Astrocyte of the cerebellum (primary cell): ENCODE results near the gene FLT1.

Experiments
- DNase-seq: peaks from one replicate; pipeline ENCODE4 v3.0.0-alpha.2; 2011; ENCODE audit warnings: low read depth
- H3K4me3 ChIP-seq: 2 replicates; pipeline ENCODE4 v1.5.1; 2011; ENCODE audit warnings: mild to moderate bottlenecking, low read depth, low read length, moderate library complexity
- CTCF ChIP-seq: IDR thresholded peaks from 2 replicates; pipeline ENCODE4 v1.5.1; 2012; ENCODE audit warnings: low read length, low read depth, moderate library complexity, mild to moderate bottlenecking; ENCODE audit errors: missing control alignments
- in situ Hi-C: cut with HindIII; loops from 2 replicates; pipeline ENCODE4 v1.10.0; 2017; ENCODE audit warnings: low sequenced_read_pairs

The FLT1 gene

DNA sequence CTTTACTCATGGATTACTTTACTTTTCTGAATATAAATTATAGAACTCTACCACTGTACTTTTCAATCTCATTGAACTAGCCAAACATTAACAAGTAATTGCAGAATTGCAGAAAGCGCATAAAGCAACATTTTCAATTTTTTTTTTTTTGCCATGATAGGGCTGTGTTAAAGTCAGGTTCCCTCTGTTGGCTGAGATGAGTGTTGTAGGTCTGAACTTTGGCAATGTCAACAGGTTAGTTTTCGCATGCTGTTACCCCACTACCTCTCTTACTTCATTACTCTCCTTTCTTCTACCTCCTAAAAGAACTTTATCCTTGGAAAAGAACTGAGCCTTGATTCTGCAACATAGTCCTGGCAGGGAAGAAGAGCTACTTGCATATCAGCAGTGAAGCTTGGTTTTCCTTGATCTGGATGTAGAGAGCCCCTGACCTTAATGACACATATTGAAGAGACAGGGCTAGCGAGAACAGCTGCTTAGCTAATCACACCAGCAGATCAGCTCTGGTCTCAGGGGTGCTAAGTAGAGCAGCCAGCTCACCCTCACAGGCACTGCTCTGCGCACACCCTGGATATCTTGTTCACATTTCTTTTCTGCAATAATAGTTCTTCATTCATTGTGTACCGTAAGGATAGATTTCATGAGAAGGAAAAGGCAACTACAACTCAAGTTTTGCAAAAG, 119.5 kb downstream of the FLT1 start:
- DNase-seq = no peak
- H3K4me3 ChIP-seq = no peak overlapping the region
- in situ Hi-C loops = no loop called here
- no peak for TF ChIP-seq CTCF

- in situ Hi-C loops = no loop called here
These were observed 121.1 kb downstream of the FLT1 start for GRCh38 chr13:28373810-28374209.

GRCh38 chr13:28370448-28370847, 124.5 kb downstream of the FLT1 start:
- in situ Hi-C loops = no loop called here
- TF ChIP-seq CTCF = no peak
- no peak overlapping the region for H3K4me3 ChIP-seq
- DNase-seq = no peak

More at GRCh38 chr13:28373810-28374209, 121.1 kb downstream of the FLT1 start:
- no peak overlapping the region for H3K4me3 ChIP-seq
- TF ChIP-seq CTCF = no peak
- DNase-seq = no peak

GRCh38 chr13:28358708-28359107, 136.2 kb downstream of the FLT1 start:
- no peak for DNase-seq
- in situ Hi-C loops = no loop called here
- no peak overlapping the region for H3K4me3 ChIP-seq
- no peak for TF ChIP-seq CTCF

- H3K4me3 ChIP-seq = no peak overlapping the region
- no peak for TF ChIP-seq CTCF
- no peak for DNase-seq
- in situ Hi-C loops = no loop called here
These were observed 137.0 kb downstream of the FLT1 start for GRCh38 chr13:28357911-28358433.

DNA sequence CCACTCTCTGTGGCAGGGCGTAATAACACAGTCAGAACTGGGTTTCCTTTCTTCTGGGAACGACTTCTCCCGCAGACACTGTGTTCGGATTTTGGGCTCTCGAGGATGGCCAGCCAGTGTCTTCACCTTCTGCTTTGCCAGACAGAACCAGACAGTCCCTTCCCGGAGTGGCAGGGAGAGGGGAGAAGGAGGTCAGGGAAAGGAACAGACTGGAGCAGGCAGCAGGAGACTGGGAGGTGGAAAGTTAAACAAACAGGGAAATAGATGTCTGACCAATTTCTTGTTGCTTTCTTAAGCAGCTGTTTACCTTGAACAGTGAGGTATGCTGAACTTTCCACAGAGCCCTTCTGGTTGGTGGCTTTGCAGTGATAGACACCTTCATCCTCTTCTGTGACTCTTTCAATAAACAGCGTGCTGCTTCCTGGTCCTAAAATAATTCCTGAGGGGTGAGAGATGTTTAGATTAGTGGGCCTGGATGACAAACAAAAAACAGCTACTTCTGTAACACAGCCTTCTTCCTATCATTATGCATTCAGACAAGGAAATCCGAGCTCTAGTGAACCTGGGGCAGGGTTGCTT, 137.6 kb downstream of the FLT1 start:
- TF ChIP-seq CTCF = no peak
- in situ Hi-C loops = no loop called here
- DNase-seq = no peak
- H3K4me3 ChIP-seq = no peak overlapping the region
